NCI-H146 treated with DMSO at 0.1 percent for 48 hours (cell line): Measurements from ENCODE around the gene CAD.
"Not testable (repeated sequence)": the region's sequence is repeated elsewhere in the genome, so short reads cannot be mapped to it uniquely, and the experiment has no call there.

Experiments used
- DNase-seq: peaks from one replicate; lab custom pipeline; 2025; ENCODE audit not compliant: unreplicated experiment; lab: John Stamatoyannopoulos, UW

The CAD gene

GRCh38 chr2:27251766-27252165, 34.6 kb downstream of the CAD start:
- no peak for DNase-seq

GRCh38 chr2:27255187-27255586, 38.0 kb downstream of the CAD start:
- DNase-seq: no peak

GRCh38 chr2:27255660-27256059, 38.5 kb downstream of the CAD start:
- DNase-seq: no peak

DNA sequence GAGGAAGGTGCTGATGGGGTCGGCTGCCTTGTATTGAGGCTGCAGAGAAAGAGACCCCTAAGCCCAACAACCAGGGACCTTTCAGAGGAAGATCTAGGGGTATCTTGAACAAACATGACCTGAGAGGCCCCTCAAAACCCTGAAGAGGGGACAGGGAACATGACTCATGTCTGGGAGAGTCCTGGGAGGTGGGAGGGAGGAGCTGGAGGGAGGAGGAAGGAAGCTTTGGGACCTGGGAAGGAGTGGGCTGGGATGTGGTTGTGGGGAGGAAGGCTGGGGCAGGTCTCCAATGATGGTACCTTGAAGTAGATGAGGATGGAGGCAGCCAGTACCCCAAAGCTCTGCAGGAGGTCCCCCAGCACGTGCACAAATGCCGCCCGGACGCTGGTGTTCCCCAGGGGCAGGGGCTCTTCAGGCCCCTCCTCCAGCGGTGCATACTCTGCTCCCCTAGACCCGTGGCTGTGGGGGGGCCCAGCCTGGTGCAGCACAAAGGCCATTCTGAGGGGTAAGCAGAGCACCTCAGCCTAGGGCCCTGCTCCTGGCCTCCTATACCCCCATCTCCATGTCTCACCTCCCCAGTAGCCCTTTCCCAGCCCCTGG, 39.8 kb downstream of the CAD start:
- DNase-seq: no peak

GRCh38 chr2:27258051-27258450, 40.9 kb downstream of the CAD start:
- no peak for DNase-seq

- DNase-seq: no peak
These were observed 44.2 kb downstream of the CAD start for GRCh38 chr2:27261241-27261925.

- DNase-seq: no peak
These were observed 44.7 kb downstream of the CAD start for GRCh38 chr2:27261926-27262298.

GRCh38 chr2:27262379-27263286, 45.5 kb downstream of the CAD start, which contains the start of gene SLC30A3:
SLC30A3 (minus strand) TSS chr2:27263047; CDS start chr2:27262906, 141 bp downstream.
- peak; percentile 3 for DNase-seq

- DNase-seq: peak; percentile 27
These were observed 46.4 kb downstream of the CAD start for GRCh38 chr2:27263287-27264252.

GRCh38 chr2:27264253-27264752, 47.1 kb downstream of the CAD start:
- DNase-seq: no peak

- peak; percentile 30 for DNase-seq
These were observed 47.8 kb downstream of the CAD start for GRCh38 chr2:27264753-27265535.

GRCh38 chr2:27265536-27265870, 48.3 kb downstream of the CAD start:
- DNase-seq: no peak

DNA sequence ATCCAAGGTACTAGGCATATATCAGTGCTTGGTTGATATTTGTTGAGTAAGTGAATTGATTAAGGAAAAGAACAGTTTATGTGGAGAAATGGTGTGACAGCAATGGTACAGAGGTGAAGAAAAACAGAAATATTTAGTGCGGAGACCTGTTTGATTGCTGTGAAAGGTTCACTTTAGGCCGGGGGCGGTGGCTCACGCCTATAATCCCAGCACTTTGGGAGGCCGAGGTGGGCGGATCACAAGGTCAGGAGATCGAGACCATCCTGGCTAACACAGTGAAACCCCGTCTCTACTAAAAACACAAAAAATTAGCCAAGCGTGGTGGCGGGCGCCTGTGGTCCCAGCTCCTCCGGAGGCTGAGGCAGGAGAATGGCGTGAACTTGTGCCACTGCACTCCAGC, 51.1 kb downstream of the CAD start:
- DNase-seq: not testable (repeated sequence)

DNA sequence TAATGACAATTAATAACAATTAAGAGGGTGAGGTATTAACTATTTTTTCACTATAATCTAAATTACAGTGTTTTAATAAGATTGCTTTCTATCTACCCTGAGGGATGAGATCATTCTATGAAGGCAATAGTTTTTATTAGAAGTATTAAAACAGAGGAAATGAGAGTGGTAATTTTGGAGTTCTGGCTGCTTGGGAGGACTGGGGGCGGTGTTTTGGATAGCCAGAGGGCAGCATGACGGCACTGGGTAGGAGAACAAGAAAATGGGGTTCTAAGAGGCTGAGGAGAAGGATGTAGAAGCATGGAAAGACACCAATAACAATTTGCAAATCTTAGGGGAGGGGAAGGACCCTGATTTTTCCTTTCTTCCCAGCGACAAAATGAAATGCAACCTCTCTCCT, 53.0 kb downstream of the CAD start:
- DNase-seq: no peak

DNA sequence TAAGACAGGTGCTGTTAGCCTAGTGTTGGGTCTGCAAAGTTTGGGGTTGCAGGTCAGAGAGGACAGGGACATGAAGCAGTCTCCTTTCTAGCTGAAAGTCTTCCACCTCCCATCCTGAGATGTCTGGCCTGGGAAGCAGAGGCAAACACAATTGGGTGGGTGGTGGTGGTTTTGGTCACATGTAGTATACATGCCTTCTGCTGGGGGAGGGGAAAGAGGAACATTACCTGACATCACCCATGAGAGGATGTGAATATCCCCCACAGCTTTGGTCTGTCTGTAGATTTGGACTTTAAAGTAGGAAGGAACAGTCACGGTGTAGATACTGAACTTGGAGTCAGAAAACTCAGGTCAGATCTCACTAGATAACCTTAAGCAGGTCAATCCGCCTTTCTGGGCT, 53.5 kb downstream of the CAD start:
- no peak for DNase-seq

DNA sequence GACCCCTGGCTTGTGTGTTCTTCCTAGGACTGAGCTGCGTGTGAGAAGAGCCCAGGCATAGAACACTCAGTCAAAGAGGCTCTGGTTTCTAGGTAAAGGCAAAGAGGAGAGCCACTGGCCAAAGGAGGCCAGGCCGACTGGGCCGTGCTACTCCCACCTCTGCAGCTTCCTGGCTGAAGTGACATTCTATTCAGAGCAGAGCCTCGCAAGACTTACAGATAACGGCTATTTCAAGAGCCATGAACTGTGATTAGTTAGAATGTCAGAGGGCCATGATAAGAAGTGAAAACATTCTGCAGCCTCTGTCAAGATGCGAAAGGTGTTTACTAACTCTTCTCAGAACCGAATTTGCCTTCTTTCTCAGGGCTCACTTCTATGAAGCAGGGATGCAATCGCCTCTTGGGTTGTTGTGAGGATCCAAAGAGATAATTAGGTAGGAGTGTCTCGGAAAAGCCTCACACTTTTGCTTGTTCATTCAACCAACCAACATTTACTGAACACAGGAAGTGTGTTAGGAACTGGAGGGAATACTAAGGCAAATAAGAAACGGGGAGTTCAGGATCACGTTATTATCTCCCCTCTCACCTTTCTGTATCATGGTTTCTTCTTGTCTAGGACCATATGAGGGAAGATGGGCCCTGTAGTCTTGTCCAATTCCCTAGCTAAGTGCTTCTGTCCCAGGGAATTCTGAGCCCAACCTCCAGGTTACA, 54.6 kb downstream of the CAD start:
- DNase-seq: no peak

- not testable (repeated sequence) for DNase-seq
These were observed 55.7 kb downstream of the CAD start for GRCh38 chr2:27272537-27273522.
